HG02981 (cell line): Measurements from ENCODE around the gene HEXA.

Source experiments
- ATAC-seq: cut with Tn5 transposase; IDR thresholded peaks from one replicate; pipeline ENCODE4 v1.9.1; 2021; ENCODE audit warnings: mild to moderate bottlenecking, moderate library complexity; ENCODE audit not compliant: unreplicated experiment

Gene HEXA

DNA sequence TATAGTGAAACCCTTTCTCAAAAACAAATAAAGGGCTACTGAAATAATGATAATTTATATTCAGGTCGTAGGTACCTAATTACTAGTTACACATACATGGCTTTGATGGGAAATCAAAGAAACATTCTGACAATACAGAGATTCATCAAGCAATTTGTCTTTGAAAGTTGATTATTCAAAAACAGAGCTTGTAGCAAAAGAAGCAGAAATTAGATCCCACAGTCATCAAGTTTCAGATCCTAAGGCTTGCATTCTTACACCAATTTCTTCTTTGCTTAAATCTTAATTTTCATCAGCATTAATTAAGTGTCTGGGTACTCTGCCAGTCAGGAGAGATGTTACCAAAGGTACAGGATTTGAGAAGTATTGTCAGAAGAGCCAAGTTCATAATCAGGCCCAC is 1.5 kb upstream of the HEXA start:
- no peak for ATAC-seq

DNA sequence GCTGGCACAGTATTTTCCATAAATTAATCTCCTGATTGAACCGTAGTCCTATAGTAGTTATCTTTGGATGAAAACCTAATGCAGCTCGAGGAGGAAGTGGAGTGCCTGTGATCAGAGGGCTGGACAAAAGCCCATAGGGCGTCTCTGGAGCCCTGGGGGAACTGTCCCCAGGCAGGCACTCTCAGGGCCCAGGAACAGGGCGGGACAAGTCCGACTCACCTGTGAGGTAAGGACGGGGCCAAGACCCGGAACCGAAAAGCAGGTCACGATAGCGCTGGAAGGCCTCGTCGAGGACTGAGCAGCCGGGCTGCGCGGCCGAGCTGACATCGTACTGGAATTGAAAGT is 341 bp downstream of the HEXA start:
- ATAC-seq, result peak; percentile 35

GRCh38 chr15:72372361-72372760 is 3.5 kb downstream of the HEXA start:
- ATAC-seq, result no peak

- no peak for ATAC-seq
These were observed 5.8 kb downstream of the HEXA start for GRCh38 chr15:72369964-72370363.

DNA sequence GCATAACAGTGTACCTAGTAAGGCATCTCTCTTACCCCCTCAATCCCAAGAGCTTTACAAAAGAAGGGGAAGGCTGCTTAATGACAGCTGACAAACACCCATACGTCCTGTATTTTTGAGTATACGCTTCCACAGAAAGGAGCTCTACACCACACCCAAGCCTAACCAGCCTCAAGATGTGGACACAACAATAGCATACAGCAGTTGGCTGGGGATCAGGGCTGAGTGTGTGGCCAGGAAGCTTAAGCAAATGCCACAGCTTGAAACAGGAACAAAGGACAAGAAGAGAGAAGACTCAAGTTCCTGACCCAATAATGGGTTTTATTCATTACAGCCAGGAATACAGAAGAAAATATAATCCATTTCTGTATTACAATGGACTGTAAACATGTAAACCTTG is 6.9 kb downstream of the HEXA start:
- no peak for ATAC-seq

DNA sequence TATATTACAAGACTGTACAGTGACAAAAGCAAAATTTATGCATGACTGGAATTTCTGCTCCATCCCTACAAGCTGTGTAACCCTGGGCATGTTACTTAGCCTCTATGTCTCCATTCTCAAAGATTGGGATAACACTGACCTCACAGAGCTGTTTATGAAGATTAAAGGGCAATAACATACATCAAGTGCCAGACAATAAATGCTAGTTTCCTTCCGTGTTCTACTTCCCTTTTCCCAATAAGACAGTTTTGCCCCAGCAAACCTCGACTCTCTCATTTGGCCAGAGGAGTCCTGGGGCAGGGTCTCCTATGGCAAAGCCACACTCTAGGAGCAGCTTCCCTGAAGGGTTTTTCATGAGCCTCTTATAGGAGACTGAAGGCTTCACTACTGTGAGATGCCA is 7.5 kb downstream of the HEXA start:
- ATAC-seq, result no peak

GRCh38 chr15:72365844-72366243 is 10.0 kb downstream of the HEXA start:
- ATAC-seq, result peak; percentile 94

- no peak for ATAC-seq
These were observed 14.6 kb downstream of the HEXA start for GRCh38 chr15:72361176-72361575.

DNA sequence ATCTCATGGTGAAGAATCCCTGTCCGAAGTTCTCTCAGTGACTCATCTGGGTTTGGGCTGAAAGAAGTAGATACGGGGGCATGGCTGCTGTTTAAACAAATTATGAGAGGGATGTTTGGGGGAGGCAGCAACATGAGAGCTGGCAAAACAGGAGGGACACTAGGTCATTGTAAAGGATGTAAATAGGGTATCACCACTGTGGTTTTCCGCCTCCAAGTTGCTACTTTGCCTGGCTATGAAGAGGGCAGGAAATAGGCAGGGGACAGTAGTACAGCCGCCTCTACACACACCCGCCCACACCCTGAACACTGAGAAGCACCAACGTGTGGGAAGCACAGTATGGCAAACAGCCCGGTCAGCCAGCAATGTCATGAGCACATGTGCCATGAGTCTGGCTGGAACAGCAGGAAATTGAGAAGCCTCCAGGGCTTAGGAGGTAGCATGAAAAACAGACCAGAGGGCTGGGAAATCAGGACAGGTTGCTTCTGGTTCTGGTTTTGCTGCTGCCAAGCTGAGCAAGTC is 17.1 kb downstream of the HEXA start:
- no peak for ATAC-seq

DNA sequence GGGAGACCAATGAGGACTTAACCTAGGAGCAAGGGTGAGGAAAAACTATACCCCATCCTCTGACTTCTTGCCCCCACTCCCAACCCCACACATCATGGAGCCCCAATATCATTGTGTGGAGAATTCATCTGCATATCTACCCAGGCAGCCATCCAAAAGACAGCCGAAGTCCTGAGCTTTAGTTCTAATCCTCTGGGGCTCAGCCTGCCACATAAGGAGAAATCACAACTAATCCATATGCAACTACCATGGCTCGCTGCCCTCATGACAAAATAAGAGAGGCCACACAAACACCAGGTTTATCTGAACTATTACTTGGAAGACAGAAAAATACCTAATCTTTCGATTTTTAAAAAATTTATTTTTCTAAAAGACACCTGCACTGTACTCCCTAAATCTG is 17.7 kb downstream of the HEXA start:
- ATAC-seq, result no peak

DNA sequence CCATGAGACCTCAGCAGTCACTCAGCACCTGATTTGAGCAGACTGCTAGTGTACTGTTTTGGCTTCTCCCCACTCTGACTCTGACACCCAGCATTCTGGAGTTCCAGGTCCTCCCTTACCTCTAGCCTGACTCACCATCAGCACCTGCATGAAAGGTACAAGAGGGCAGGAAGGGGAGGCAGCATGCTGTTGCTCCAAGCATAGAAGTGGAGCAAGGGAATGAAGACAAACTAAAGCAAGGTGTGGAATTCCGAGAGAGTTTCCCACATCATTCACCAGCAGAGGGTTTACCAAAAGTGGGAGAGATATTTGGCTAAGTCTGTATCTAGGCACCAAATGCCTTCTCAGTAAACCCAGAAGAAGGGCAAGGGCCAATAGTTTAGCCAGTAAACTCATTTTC is 21.3 kb downstream of the HEXA start:
- no peak for ATAC-seq

- ATAC-seq, result no peak
These were observed 22.5 kb downstream of the HEXA start for GRCh38 chr15:72353266-72353665.

- no peak for ATAC-seq
These were observed 30.0 kb downstream of the HEXA start for GRCh38 chr15:72345806-72346205.

DNA sequence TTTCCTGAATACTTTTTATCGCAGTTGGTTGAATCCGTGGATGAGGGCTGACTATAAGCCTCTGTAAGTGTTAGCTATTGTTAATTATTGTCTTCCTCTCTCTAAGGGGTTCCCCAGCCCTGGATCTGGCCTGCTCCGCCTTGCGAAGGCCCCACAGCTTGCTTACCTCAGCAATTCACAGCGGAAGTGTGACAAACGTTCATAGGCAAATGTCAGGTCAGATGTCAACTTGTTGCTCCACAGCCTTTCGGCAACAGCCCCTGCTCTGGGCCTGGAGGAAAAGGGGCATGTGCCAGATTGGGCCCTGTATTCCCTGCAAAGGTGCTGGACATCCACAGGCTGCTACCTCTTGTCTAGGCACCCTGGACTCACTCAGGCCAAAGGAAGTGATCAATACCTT is 30.5 kb downstream of the HEXA start:
- no peak for ATAC-seq

GRCh38 chr15:72344602-72345001 is 31.2 kb downstream of the HEXA start:
- no peak for ATAC-seq

DNA sequence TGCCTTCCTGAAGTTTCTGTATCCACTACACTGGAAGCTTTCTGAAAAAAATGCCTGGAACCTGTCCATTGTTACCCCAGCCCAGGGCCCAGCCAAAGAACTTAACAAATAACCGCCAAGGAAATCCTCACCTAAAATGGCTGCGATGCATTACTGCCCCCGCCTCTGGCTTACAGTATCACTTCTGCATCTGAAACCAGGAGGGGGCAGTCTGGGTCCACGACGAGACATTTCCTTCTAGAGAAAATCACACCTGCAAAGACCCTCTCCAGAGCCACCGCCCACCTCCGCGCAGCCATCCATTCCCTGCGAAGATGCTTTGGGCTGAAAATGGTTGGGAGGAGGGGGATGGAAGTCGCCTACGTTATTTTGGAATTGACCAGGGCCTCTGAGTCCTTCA is 33.4 kb downstream of the HEXA start:
- no peak for ATAC-seq

DNA sequence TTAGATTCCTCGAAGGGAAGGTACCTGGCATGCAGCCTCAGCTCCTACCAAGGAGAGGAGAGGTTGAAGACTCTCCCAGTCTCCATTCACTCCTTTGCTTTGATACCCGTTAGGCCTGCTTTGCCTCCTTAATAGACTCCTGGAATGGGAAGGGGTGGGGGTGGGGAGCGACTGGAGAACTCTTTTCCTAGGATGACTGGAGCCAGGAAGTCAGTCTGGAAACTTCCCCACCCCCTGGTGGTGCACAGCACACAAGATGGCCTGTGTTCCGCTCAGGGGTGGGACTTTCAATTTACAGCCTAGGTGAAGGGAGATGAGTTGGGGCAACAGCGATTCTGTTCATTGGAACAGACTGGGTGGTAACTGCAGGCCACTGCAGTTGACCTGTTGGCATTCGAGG is 34.5 kb downstream of the HEXA start:
- no peak for ATAC-seq

DNA sequence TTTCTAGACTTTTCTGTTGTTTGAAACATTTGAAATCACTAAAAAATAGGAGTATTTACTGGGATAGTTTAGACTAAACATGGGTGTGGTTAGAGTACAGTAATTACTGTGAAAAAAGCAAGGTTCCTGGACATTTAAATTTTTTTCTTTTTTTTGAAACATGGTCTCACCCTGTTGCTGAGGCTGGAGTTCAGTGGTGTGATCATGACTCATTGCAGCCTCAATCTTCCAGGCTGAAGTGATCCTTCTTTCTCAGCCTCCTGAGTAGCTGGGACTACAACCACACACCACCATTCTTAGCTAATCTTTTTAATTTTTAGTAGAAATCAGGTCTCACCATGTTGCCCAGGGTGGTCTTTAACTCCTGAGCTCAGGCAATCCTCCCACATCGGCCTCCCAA is 35.4 kb downstream of the HEXA start:
- ATAC-seq, result no peak

DNA sequence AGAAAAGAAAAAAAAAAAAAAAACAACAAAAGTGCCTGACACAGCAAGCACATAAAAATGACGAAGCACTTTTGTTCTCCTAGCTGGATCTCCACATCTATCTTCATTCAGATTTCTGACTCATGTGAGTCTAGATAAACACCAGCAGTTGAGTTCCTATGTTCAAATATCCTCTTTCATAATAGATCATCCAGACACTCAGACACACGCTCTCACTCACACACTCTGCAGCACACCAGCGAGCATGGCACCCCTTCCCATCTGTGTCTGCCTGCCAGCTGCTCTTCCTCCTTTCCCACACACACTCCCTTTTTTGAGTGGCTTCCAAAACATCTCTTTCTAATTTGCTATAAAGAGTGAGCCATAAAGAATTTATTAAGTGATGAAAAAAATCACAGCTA is 36.0 kb downstream of the HEXA start:
- ATAC-seq, result no peak

DNA sequence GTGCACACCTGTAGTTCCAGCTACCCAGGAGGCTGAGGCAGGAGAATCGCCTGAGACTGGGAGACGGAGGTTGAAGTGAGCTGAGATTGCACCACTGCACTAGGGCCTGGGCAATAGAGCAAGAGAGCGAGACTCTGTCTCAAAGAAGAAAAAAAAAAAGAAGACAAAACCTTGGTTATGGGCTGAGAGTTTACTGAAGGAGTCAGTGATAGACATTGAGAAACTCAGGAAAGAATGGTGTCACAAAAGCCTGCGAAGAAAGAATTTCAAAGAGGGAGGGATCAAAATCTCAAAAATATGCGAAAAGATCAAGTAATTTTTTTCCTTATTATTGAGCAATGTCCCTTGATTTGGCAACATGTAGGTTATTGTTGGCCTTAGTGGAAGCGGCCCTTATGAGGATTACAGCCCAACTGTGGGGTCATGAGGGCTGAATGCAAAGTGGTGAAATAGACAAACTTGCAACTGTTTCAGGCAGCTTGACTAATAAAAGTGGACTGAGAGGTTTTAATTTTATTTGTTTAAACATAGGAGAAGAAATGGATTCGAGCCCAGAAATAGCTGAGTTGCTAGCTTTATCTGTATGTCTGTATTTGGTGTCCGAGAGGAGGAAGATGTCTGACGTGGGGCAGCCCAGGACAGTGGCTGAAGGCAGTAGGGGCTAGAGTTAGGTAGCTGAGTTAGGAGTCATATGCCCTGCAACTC is 37.0 kb downstream of the HEXA start:
- ATAC-seq, result no peak

- no peak for ATAC-seq
These were observed 37.7 kb downstream of the HEXA start for GRCh38 chr15:72338148-72338547.

DNA sequence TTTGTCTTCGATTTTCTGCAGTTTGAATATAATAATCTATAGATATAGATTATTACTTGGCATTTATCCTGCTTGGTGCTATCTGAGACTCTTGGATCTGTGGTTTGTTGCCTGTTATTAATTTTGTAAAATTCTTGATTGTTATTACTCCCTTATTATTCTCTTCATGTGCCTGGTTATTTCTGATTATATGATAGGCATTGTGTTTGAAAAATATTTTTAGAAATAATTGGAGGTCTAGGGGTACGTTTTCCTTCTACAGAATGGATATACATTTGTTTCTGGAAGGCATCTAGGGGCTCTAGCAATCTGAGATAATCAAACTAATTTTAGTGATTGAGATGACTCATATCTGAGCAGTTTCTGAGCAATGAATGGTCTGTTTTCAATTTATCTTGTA is 41.0 kb downstream of the HEXA start:
- ATAC-seq, result no peak

DNA sequence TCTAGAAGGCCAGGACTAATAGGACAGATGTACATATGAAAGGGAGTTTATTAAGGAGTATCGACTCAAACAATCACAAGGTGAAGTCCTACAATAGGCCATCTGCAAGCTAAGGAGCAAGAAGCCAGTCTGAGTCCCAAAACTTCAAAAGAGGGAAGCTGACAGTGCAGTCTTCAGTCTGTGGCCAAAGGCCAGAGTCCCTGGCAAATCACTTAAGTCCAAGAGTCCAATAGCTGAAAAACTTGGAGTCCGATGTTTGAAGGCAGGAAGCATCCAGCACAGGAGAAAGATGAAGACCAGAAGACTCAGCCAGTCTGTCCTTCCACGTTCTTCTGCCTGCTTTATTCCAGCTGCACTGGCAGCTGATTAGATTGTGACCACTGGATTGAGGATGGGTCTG is 44.8 kb downstream of the HEXA start:
- ATAC-seq, result no peak
